K562 (cell line): ENCODE results near the gene TP53I3. TPM values are rescaled to one million over a fixed set of nuclear protein-coding genes. Genes with fewer than 3 reads are reported as not detected.

Source experiments
- FUS ChIP-seq: fragments of 200-400 bp; formaldehyde crosslinking; optimal IDR thresholded peaks from 2 replicates; pipeline ENCODE3; 2017; ENCODE audit warnings: low read depth, low read length
- HMG20A ChIP-seq: fragments of 450-650 bp; formaldehyde crosslinking; conservative IDR thresholded peaks from 2 replicates; pipeline ENCODE4 v1.4.0; 2020; ENCODE audit warnings: mild to moderate bottlenecking, mixed read lengths
- ID3 ChIP-seq, 2 experiments: fragments of 250-450 bp in 1 of 2; fragments of 450-650 bp in 1 of 2; sonication (Bioruptor Pico) in 1 of 2; IDR thresholded peaks; 2 replicates each; pipeline versions ENCODE4 v1.6.1 to v1.8.0; 2016 to 2021; ENCODE audit warnings: mild to moderate bottlenecking in 2 of 2, moderate library complexity in 2 of 2, missing compliant biosample characterization in 1 of 2, missing genetic modification characterization in 1 of 2
- JUN ChIP-seq, 2 experiments: sonication (generic) in 1 of 2; formaldehyde crosslinking in 1 of 2; IDR thresholded peaks; 2 replicates each; pipeline versions ENCODE4 v1.6.1 to v1.8.0; 2012 to 2022; ENCODE audit warnings: borderline replicate concordance in 2 of 2, mild to moderate bottlenecking in 2 of 2, improper control_type of control experiment in 1 of 2, low read depth in 1 of 2, low read length in 1 of 2, missing genetic modification reagents in 1 of 2
- JUNB ChIP-seq: fragments of 450-650 bp; formaldehyde crosslinking; conservative IDR thresholded peaks from 2 replicates; pipeline ENCODE4 v1.4.0; 2020; ENCODE audit warnings: mild to moderate bottlenecking
- KAT8 ChIP-seq: fragments of 450-650 bp; IDR thresholded peaks from 2 replicates; pipeline ENCODE4 v1.6.1; 2016; ENCODE audit warnings: low read depth, mild to moderate bottlenecking
- KLF16 ChIP-seq: IDR thresholded peaks from 2 replicates; pipeline ENCODE4 v1.6.1; 2016; ENCODE audit warnings: antibody characterized with exemption
- NR2C2 ChIP-seq, 2 experiments: fragments of 200-800 bp in 1 of 2; sonication (Bioruptor generic) in 1 of 2; sonication (generic) in 1 of 2; formaldehyde crosslinking in 1 of 2; IDR thresholded peaks; 2 replicates each; pipeline versions ENCODE4 v1.6.1 to v1.8.0; 2016 to 2022; ENCODE audit warnings: mild to moderate bottlenecking in 1 of 2, missing compliant biosample characterization in 1 of 2, missing genetic modification characterization in 1 of 2, missing genetic modification reagents in 1 of 2
- PRPF4 ChIP-seq: fragments of 200-400 bp; formaldehyde crosslinking; IDR thresholded peaks from one replicate; pipeline ENCODE4 v1.6.1; 2017; ENCODE audit warnings: low read length, low read depth, mild to moderate bottlenecking; ENCODE audit not compliant: insufficient read depth, poor library complexity, severe bottlenecking
- PTTG1 ChIP-seq: fragments of 450-650 bp; IDR thresholded peaks from 2 replicates; pipeline ENCODE4 v1.6.1; 2016; ENCODE audit warnings: low read depth, mild to moderate bottlenecking, missing genetic modification characterization, missing compliant biosample characterization
- RAD51 ChIP-seq: fragments of 450-650 bp; IDR thresholded peaks from 2 replicates; pipeline ENCODE4 v1.7.1; 2016; ENCODE audit warnings: low read depth, mild to moderate bottlenecking, borderline replicate concordance
- RBM14 ChIP-seq: fragments of 200-400 bp; formaldehyde crosslinking; IDR thresholded peaks from 2 replicates; pipeline ENCODE4 v1.6.1; 2018; ENCODE audit warnings: low read depth, mild to moderate bottlenecking, low read length, moderate library complexity, borderline replicate concordance; ENCODE audit not compliant: insufficient read depth
- SAFB ChIP-seq: fragments of 200-400 bp; formaldehyde crosslinking; IDR thresholded peaks from 2 replicates; pipeline ENCODE4 v1.6.1; 2017; ENCODE audit warnings: low read depth, low read length, borderline replicate concordance
- SMARCA5 ChIP-seq: fragments of 450-650 bp; IDR thresholded peaks from 2 replicates; pipeline ENCODE4 v1.6.1; 2016
- SMC3 ChIP-seq: conservative IDR thresholded peaks from 2 replicates; pipeline ENCODE4 v1.6.1; 2011; ENCODE audit warnings: low read depth, low read length, improper control_type of control experiment; ENCODE audit not compliant: insufficient read depth
- TGIF2 ChIP-seq: sonication (generic); formaldehyde crosslinking; IDR thresholded peaks from 2 replicates; pipeline ENCODE4 v1.8.1; 2022; ENCODE audit warnings: mild to moderate bottlenecking, missing genetic modification reagents, moderate library complexity
- TRIM24 ChIP-seq, 2 experiments: fragments of 450-650 bp; IDR thresholded peaks; 2 replicates each; pipeline ENCODE4 v1.6.1; 2016
- ZBTB9 ChIP-seq: fragments of 450-650 bp; formaldehyde crosslinking; IDR thresholded peaks from 2 replicates; pipeline ENCODE4 v1.4.0; 2020; ENCODE audit warnings: mild to moderate bottlenecking, moderate library complexity
- ZKSCAN8 ChIP-seq: fragments of 200-800 bp; sonication (Bioruptor generic); IDR thresholded peaks from 2 replicates; pipeline ENCODE4 v1.6.1; 2016; ENCODE audit warnings: missing genetic modification characterization, missing compliant biosample characterization
- ZNF740 ChIP-seq, 3 experiments: fragments of 200-800 bp in 1 of 3; sonication (Bioruptor generic) in 1 of 3; sonication (generic) in 1 of 3; formaldehyde crosslinking in 1 of 3; IDR thresholded peaks; 2 replicates each; pipeline versions ENCODE4 v1.6.1 to v1.8.0; 2016 to 2022; ENCODE audit warnings: mild to moderate bottlenecking in 2 of 3, missing compliant biosample characterization in 2 of 3, missing genetic modification characterization in 2 of 3, missing genetic modification reagents in 1 of 3
- ZNF764 ChIP-seq: fragments of 250-450 bp; sonication (Bioruptor Pico); IDR thresholded peaks from 2 replicates; pipeline ENCODE4 v1.4.0; 2020; ENCODE audit warnings: low read depth, mild to moderate bottlenecking, moderate library complexity
- ZNF780A ChIP-seq: fragments of 250-450 bp; sonication (Bioruptor Pico); IDR thresholded peaks from 2 replicates; pipeline ENCODE4 v1.5.0; 2021; ENCODE audit warnings: mild to moderate bottlenecking
- polyA plus RNA-seq, 8 experiments: library from polyadenylated mRNA; depleted of rRNA in 4 of 8; stranded (reverse) in 5 of 8; unstranded in 3 of 8; fragments of >200 nt; fragmentation: Nextera tagmentation in 2 of 8; fragmentation: Illumina TruSeq in 1 of 8; extraction: Ambion mirVana in 2 of 8; extraction: Trizol in 1 of 8; gene quantifications; 2 replicates each; pipeline versions ENCODE4 v1.2.1 to v1.2.3, GENCODE V29; 2011 to 2014; ENCODE audit warnings: inconsistent platforms in 1 of 8, missing spikeins in 1 of 8
- total RNA-seq, 7 experiments: library from RNA; depleted of rRNA in 6 of 7; stranded (reverse); fragments of >200 nt in 6 of 7; fragmentation: Illumina TruSeq in 2 of 7; extraction: Trizol in 2 of 7; gene quantifications; 2 replicates each; pipeline versions ENCODE4 v1.2.1 to v1.2.3, GENCODE V29; 2011 to 2021; ENCODE audit warnings: low replicate concordance in 1 of 7

Gene TP53I3
- total and polyA plus RNA-seq, 9 of the 15 experiments (the other 6 are each of a cell fraction or from before 2014, with no cell fraction given), result 0.65 to 9.5 (median 5.6) TPM

GRCh38 chr2:24075915-24076848 is 8.5 kb downstream of the TP53I3 start, which contains the start of gene SF3B6 (continued):
- 0 out of 2 replicates have a peak, but pooled peaks have one; percentile 3 for TF ChIP-seq SMC3
- TF ChIP-seq SMARCA5, result 0 out of 2 replicates have a peak, but pooled peaks have one; percentile 11
- TF ChIP-seq HMG20A (CRISPR knock-in tag), result no peak
- TF ChIP-seq TGIF2 (CRISPR knock-in tag), result no peak
- TF ChIP-seq FUS, result no peak
- no peak for TF ChIP-seq RBM14
- TF ChIP-seq TRIM24 (IDR thresholded peaks at IDR 0.05), result peak in 1 of 2 experiments; percentile 99; a peak in 2 of 4 replicates
- TF ChIP-seq KAT8, result no peak
- TF ChIP-seq PTTG1, result no peak
- TF ChIP-seq ZNF764 (CRISPR knock-in tag), result no peak
- no peak for TF ChIP-seq ZNF740 (CRISPR knock-in tag; IDR thresholded peaks at IDR 0.05)
- TF ChIP-seq ZNF740 (tag; IDR thresholded peaks at IDR 0.05), result no peak
- peak; percentile 93 for TF ChIP-seq NR2C2 (CRISPR knock-in tag; IDR thresholded peaks at IDR 0.05)
- TF ChIP-seq NR2C2 (tag; IDR thresholded peaks at IDR 0.05), result peak; percentile 99
- TF ChIP-seq RAD51, result no peak
- TF ChIP-seq ZNF780A (CRISPR knock-in tag), result no peak
- no peak for TF ChIP-seq PRPF4
- TF ChIP-seq KLF16, result no peak
- no peak for TF ChIP-seq SAFB
- peak; percentile 82 for TF ChIP-seq JUN (IDR thresholded peaks at IDR 0.05; ENCODE audit: borderline replicate concordance, low read depth, low read length)
- TF ChIP-seq JUN (CRISPR knock-in tag; IDR thresholded peaks at IDR 0.05; ENCODE audit: borderline replicate concordance), result no peak
- no peak for TF ChIP-seq ZKSCAN8 (CRISPR knock-in tag)
- no peak for TF ChIP-seq JUNB
- TF ChIP-seq ZBTB9 (CRISPR knock-in tag), result no peak
- TF ChIP-seq ID3 (CRISPR knock-in tag; IDR thresholded peaks at IDR 0.05), result no peak
- TF ChIP-seq ID3 (tag; IDR thresholded peaks at IDR 0.05), result 0 out of 2 replicates have a peak, but pooled peaks have one; percentile 52
